HCT116 (cell line): Measurements from ENCODE around the gene PPFIA1. TPM values are rescaled to one million over a fixed set of nuclear protein-coding genes. Genes with fewer than 3 reads are reported as not detected.

Experiments used
- ATAC-seq: fragments of 200-7000 bp; cut with Tn5 transposase; 2 replicates; pipeline ENCODE4 v1.9.1; 2020; ENCODE audit warnings: mild to moderate bottlenecking, moderate library complexity
- BruUV-seq: library from RNA; stranded (reverse); fragments of 400-500 nt; replicated peaks from 2 replicates; lab custom pipeline; 2021; lab: Mats Ljungman, UMichigan
- CTCF ChIA-PET: fragments of 300-600 bp; sonication (Branson Sonifier 250); formaldehyde crosslinking; loops from one replicate; lab custom pipeline; 2021; ENCODE audit warnings: antibody characterized with exemption; lab: Charles Lee
- POLR2A ChIA-PET: fragments of 300-600, 350-600 bp; sonication (Branson Sonifier 250); formaldehyde crosslinking; loops from one replicate; lab custom pipeline; 2021; ENCODE audit warnings: antibody characterized with exemption; lab: Charles Lee
- RAD21 ChIA-PET, 2 experiments: fragments of 300-600 bp; sonication (Branson Sonifier 250); formaldehyde crosslinking; loops; one replicate each; lab custom pipeline; 2023; ENCODE audit warnings: low total read pairs in 2 of 2; ENCODE audit not compliant: uncharacterized antibody in 2 of 2, unreplicated experiment in 2 of 2, low non-redundant PET in 1 of 2; lab: Charles Lee
- DNase-seq: peaks from one replicate; pipeline ENCODE4 v3.0.0-alpha.2; 2010; ENCODE audit warnings: low read depth, low spot score
- H2AFZ ChIP-seq: fragments of 200-600 bp; shearing (Covaris generic), sonication (generic); 2 replicates; pipeline ENCODE4 v1.6.1; 2017; ENCODE audit warnings: low read depth, mixed run types, mixed read lengths, antibody characterized with exemption, low read length; ENCODE audit not compliant: poor library complexity, severe bottlenecking
- H3K27ac ChIP-seq: 2 replicates; pipeline ENCODE4 v1.5.1; 2012; ENCODE audit warnings: low read depth, low read length
- H3K27me3 ChIP-seq: fragments of 200-600 bp; sonication (generic); 2 replicates; pipeline ENCODE4 v1.6.1; 2016; ENCODE audit warnings: mixed run types, low read length, mixed read lengths; ENCODE audit not compliant: insufficient read depth
- H3K36me3 ChIP-seq, 2 experiments: fragments of 200-500 bp in 1 of 2; fragments of 200-600 bp in 1 of 2; sonication (Bioruptor generic) in 1 of 2; sonication (generic) in 1 of 2; 2 replicates each; pipeline versions ENCODE4 v1.5.1 to v1.6.1; 2014 to 2016; ENCODE audit warnings: low read length in 2 of 2, inconsistent platforms in 1 of 2, mixed read lengths in 1 of 2, mixed run types in 1 of 2; ENCODE audit not compliant: insufficient read depth in 2 of 2, control insufficient read depth in 1 of 2
- H3K4me1 ChIP-seq, 2 experiments: fragments of 200-600 bp in 1 of 2; sonication (generic) in 1 of 2; 2 replicates each; pipeline versions ENCODE4 v1.5.1 to v1.6.1; 2012 to 2017; ENCODE audit warnings: low read length in 2 of 2, inconsistent platforms in 1 of 2, mild to moderate bottlenecking in 1 of 2, mixed read lengths in 1 of 2, mixed run types in 1 of 2, moderate library complexity in 1 of 2; ENCODE audit not compliant: insufficient read depth in 2 of 2, control insufficient read depth in 1 of 2
- H3K4me2 ChIP-seq: fragments of 200-600 bp; sonication (generic); 2 replicates; pipeline ENCODE4 v1.6.1; 2017; ENCODE audit warnings: mixed run types, low read length, mixed read lengths
- H3K4me3 ChIP-seq, 2 experiments: fragments of 200-600 bp in 1 of 2; sonication (generic) in 1 of 2; replicated peaks in 1 of 2; 2 replicates each; pipeline ENCODE4 v1.5.1; 2011 to 2016; ENCODE audit warnings: low read length in 2 of 2, control low read depth in 1 of 2, low read depth in 1 of 2, mild to moderate bottlenecking in 1 of 2, mixed read lengths in 1 of 2, mixed run types in 1 of 2
- H3K79me2 ChIP-seq: fragments of 200-600 bp; sonication (generic); 2 replicates; pipeline ENCODE4 v1.6.1; 2017; ENCODE audit warnings: mild to moderate bottlenecking, mixed run types, low read length, moderate library complexity, mixed read lengths; ENCODE audit not compliant: insufficient read depth
- H3K9ac ChIP-seq: fragments of 200-600 bp; sonication (generic); 2 replicates; pipeline ENCODE4 v1.6.1; 2016; ENCODE audit warnings: low read length, mixed read lengths
- H3K9me2 ChIP-seq: fragments of 200-600 bp; sonication (generic), shearing (Covaris generic); 2 replicates; pipeline ENCODE4 v1.6.1; 2017; ENCODE audit warnings: mixed run types, mild to moderate bottlenecking, moderate library complexity; ENCODE audit not compliant: insufficient read depth
- H3K9me3 ChIP-seq, 2 experiments: fragments of 200-500 bp in 1 of 2; fragments of 200-600 bp in 1 of 2; sonication (Bioruptor generic) in 1 of 2; sonication (generic) in 1 of 2; 2 replicates each; pipeline ENCODE4 v1.6.1; 2014 to 2017; ENCODE audit warnings: low read length in 2 of 2, mixed read lengths in 2 of 2, inconsistent platforms in 1 of 2, low read depth in 1 of 2, mild to moderate bottlenecking in 1 of 2, mixed run types in 1 of 2, moderate library complexity in 1 of 2; ENCODE audit not compliant: control insufficient read depth in 1 of 2, insufficient read depth in 1 of 2
- H4K20me1 ChIP-seq: fragments of 200-600 bp; sonication (generic), shearing (Covaris generic); 2 replicates; pipeline ENCODE4 v1.6.1; 2017; ENCODE audit warnings: mixed run types, mild to moderate bottlenecking, moderate library complexity; ENCODE audit not compliant: insufficient read depth
- CEBPB ChIP-seq: IDR thresholded peaks from 2 replicates; pipeline ENCODE4 v1.6.1; 2012; ENCODE audit warnings: low read depth
- EGR1 ChIP-seq: IDR thresholded peaks from 2 replicates; pipeline ENCODE4 v1.6.1; 2012; ENCODE audit warnings: low read depth
- ELF1 ChIP-seq: IDR thresholded peaks from 2 replicates; pipeline ENCODE4 v1.6.1; 2012; ENCODE audit warnings: low read depth, borderline replicate concordance
- EZH2 ChIP-seq: fragments of 200-600 bp; sonication (generic); IDR thresholded peaks from 2 replicates; pipeline ENCODE4 v1.6.1; 2017; ENCODE audit warnings: antibody characterized with exemption, mixed run types
- JUND ChIP-seq: IDR thresholded peaks from 2 replicates; pipeline ENCODE4 v1.6.1; 2012
- MAX ChIP-seq: IDR thresholded peaks from 2 replicates; pipeline ENCODE4 v1.6.1; 2012
- RAD21 ChIP-seq: IDR thresholded peaks from 2 replicates; pipeline ENCODE4 v1.6.1; 2012; ENCODE audit warnings: low read depth, mild to moderate bottlenecking
- REST ChIP-seq: IDR thresholded peaks from 2 replicates; pipeline ENCODE4 v1.6.1; 2012; ENCODE audit warnings: low read depth
- SP1 ChIP-seq: IDR thresholded peaks from 2 replicates; pipeline ENCODE4 v1.6.1; 2012; ENCODE audit warnings: low read depth
- TCF7L2 ChIP-seq: IDR thresholded peaks from 2 replicates; pipeline ENCODE4 v1.7.0; 2011; ENCODE audit warnings: borderline replicate concordance, inconsistent platforms; ENCODE audit not compliant: insufficient read depth, insufficient read length; ENCODE audit errors: extremely low read depth
- ZNF274 ChIP-seq: fragments of 200-500 bp; sonication (Bioruptor generic); IDR thresholded peaks from 2 replicates; pipeline ENCODE4 v1.6.1; 2014; ENCODE audit warnings: mild to moderate bottlenecking, low read depth, low read length, inconsistent platforms
- intact Hi-C: fragments of 100-400 bp; cut with micrococcal nuclease; formaldehyde crosslinking; loops from 2 replicates; pipeline ENCODE4 v1.10.0; 2022
- total RNA-seq: library from RNA; stranded (reverse); gene quantifications from one replicate; pipeline ENCODE4 v1.2.1, GENCODE V29; 2021; ENCODE audit not compliant: unreplicated experiment

PPFIA1 gene
- total RNA-seq, 1 experiment from 2014 or later = 48.6 TPM

- TF ChIP-seq REST (no peak), SP1 (no peak), CEBPB (no peak)
These were observed 149.0 kb downstream of the PPFIA1 start (continued) for GRCh38 chr11:70419307-70420007.

GRCh38 chr11:70420008-70420464 lies 149.5 kb downstream of the PPFIA1 start:
- peaks cover 56 to 65% of the 10 kb centered on the region in 2 experiments for H3K36me3 ChIP-seq

More at GRCh38 chr11:70420008-70420464, 149.5 kb downstream of the PPFIA1 start:
- BruUV-seq = TSS peak; percentile 45
- no peak overlapping the region for H3K4me3 ChIP-seq
- H3K9ac ChIP-seq = no peak overlapping the region
- H4K20me1 ChIP-seq = no peaks in the 10 kb centered on the region
- H3K79me2 ChIP-seq = peaks cover 50% of the 10 kb centered on the region; the same call in 1 of the 2 replicates
- ATAC-seq (no peak), DNase-seq (no peak)
- H3K9me3 ChIP-seq = no peaks in the 10 kb centered on the region
- H3K4me2 ChIP-seq = no peak overlapping the region
- no peaks in the 10 kb centered on the region for H3K27me3 ChIP-seq
- H3K27ac ChIP-seq = no peak overlapping the region
- POLR2A ChIA-PET = no interaction called here
- CTCF ChIA-PET = no interaction called here
- RAD21 ChIA-PET = no interaction called here
- no peak overlapping the region for H2AFZ ChIP-seq
- no peaks in the 10 kb centered on the region for H3K4me1 ChIP-seq
- TF ChIP-seq TCF7L2 (no peak), EZH2 (no peak), EGR1 (no peak), MAX (no peak), ZNF274 (no peak), RAD21 (no peak), ELF1 (no peak), JUND (no peak)
- no peaks in the 10 kb centered on the region for H3K9me2 ChIP-seq
- intact Hi-C loops = no loop called here
